ENCODE measurements around the gene PTGES.
A peak's percentile ranks its signal among the peaks of the same experiment; 100 is the strongest.

DNA sequence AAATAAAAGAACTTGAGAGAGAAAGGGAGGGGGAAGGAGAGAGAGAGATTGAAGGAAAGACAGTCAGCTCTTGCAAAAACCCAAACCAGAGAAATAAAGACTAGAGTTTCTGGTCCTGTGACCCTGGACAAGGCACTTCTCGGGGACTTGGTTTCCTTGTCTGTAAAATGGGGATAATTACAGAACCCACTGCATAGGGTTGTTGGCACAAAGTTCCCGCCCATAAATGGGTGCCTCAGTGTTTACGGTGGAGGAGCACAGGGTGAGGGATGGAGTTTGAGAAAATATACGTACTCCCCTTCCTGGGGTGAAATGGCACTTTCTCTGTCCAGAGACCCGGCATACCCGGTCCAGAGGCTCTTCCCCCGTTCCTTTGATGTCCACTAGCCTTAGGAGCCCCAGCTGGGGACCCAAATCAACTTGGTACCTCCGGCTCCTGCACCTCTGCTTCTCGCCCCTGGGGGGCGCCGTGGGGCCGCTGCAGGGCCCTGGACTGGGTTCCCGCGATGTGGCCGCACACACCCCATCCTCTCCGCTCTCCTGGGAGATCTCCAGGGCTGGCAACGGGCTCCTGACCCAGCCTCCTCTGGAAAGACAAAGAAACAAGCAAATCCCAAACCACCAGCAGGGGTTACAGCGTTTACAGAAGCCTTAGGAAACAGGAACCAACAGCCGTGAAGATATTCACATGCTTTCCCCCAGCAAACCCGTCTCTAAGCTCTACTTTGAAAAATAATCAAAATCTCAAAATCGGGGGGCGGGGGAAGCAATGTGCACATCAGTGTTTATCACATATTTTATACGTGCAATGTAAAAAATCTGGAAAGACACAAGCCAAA lies 26.3 kb downstream of the PTGES start:
- TF ChIP-seq, protein P1, sequence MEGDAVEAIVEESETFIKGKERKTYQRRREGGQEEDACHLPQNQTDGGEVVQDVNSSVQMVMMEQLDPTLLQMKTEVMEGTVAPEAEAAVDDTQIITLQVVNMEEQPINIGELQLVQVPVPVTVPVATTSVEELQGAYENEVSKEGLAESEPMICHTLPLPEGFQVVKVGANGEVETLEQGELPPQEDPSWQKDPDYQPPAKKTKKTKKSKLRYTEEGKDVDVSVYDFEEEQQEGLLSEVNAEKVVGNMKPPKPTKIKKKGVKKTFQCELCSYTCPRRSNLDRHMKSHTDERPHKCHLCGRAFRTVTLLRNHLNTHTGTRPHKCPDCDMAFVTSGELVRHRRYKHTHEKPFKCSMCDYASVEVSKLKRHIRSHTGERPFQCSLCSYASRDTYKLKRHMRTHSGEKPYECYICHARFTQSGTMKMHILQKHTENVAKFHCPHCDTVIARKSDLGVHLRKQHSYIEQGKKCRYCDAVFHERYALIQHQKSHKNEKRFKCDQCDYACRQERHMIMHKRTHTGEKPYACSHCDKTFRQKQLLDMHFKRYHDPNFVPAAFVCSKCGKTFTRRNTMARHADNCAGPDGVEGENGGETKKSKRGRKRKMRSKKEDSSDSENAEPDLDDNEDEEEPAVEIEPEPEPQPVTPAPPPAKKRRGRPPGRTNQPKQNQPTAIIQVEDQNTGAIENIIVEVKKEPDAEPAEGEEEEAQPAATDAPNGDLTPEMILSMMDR (IDR thresholded peaks at IDR 0.05), result peak; percentile 69 to 89 (median 69)
- no peak for TF ChIP-seq POLR2A (IDR thresholded peaks at IDR 0.05)

Data from testis (tissue), 2 donors.